ENCODE data around the gene BAX.

- TF ChIP-seq CTCF (IDR thresholded peaks at IDR 0.05) (no peak), POLR2A (IDR thresholded peaks at IDR 0.05) (no peak)
These were observed 43.9 kb upstream of the BAX start for GRCh38 chr19:48910803-48911202.
